GM12878 (cell line): Measurements from ENCODE around the gene RPL9. TPM values are rescaled to one million over a fixed set of nuclear protein-coding genes. Genes with fewer than 3 reads are reported as not detected.

Source experiments
- ATAC-seq: fragments of 200-7000 bp; cut with Tn5 transposase; 3 replicates; pipeline ENCODE4 v1.9.1; 2020; ENCODE audit warnings: mild to moderate bottlenecking, moderate library complexity
- BruUV-seq: library from RNA; stranded (reverse); fragments of 400-500 nt; replicated peaks from 2 replicates; lab custom pipeline; 2021; lab: Mats Ljungman, UMichigan
- CTCF ChIA-PET: fragments of 300-600 bp; sonication (Branson Sonifier 250); formaldehyde crosslinking; extraction: SDS; loops from one replicate; lab custom pipeline; 2021; ENCODE audit warnings: inconsistent platforms; lab: Yijun Ruan, JAX
- POLR2A ChIA-PET: fragments of 350-600 bp; formaldehyde crosslinking; extraction: SDS; loops from one replicate; lab custom pipeline; 2021; ENCODE audit warnings: inconsistent platforms; lab: Charles Lee
- RAD21 ChIA-PET: fragments of 300-600 bp; sonication (Branson Sonifier 250); formaldehyde crosslinking; loops from one replicate; lab custom pipeline; 2023; ENCODE audit warnings: antibody characterized with exemption; ENCODE audit not compliant: unreplicated experiment; lab: Charles Lee
- SMC1A ChIA-PET: fragments of 300-600 bp; sonication (Branson Sonifier 250); formaldehyde crosslinking; loops from one replicate; lab custom pipeline; 2023; ENCODE audit not compliant: unreplicated experiment, uncharacterized antibody; lab: Charles Lee
- DNase-seq: peaks from one replicate; pipeline ENCODE4 v3.0.0-alpha.2; 2011; ENCODE audit warnings: low read depth, low spot score
- FAIRE-seq: peaks from 3 replicates; lab custom pipeline; 2011; peaks lifted over from hg19 to GRCh38; lab: Jason Lieb, UNC
- H2AFZ ChIP-seq: 2 replicates; pipeline ENCODE4 v1.6.0; 2011; ENCODE audit warnings: low read depth, low read length, control low read depth; ENCODE audit not compliant: control insufficient read depth
- H3K27ac ChIP-seq: 2 replicates; pipeline ENCODE4 v1.5.1; 2011; ENCODE audit warnings: control low read depth; ENCODE audit not compliant: control insufficient read depth, insufficient read depth
- H3K27me3 ChIP-seq, 2 experiments: replicated peaks in 1 of 2; 2 replicates each; pipeline versions ENCODE4 v1.6.0 to v1.6.1; 2011; ENCODE audit warnings: low read length in 1 of 2; ENCODE audit not compliant: control insufficient read depth in 2 of 2, insufficient read depth in 2 of 2
- H3K36me3 ChIP-seq, 2 experiments: 2 replicates each; pipeline ENCODE4 v1.5.1; 2011; ENCODE audit warnings: low read length in 1 of 2; ENCODE audit not compliant: control insufficient read depth in 2 of 2, insufficient read depth in 2 of 2
- H3K4me1 ChIP-seq: 2 replicates; pipeline ENCODE4 v1.6.1; 2011; ENCODE audit warnings: mild to moderate bottlenecking, low read length, moderate library complexity, mixed read lengths; ENCODE audit not compliant: control insufficient read depth, insufficient read depth
- H3K4me2 ChIP-seq: 2 replicates; pipeline ENCODE4 v1.6.0; 2011; ENCODE audit warnings: control low read depth; ENCODE audit not compliant: control insufficient read depth, insufficient read depth
- H3K4me3 ChIP-seq: fragments of 200-600 bp; sonication (generic); 2 replicates; pipeline ENCODE4 v1.5.1; 2016
- H3K79me2 ChIP-seq: 2 replicates; pipeline ENCODE4 v1.6.0; 2011; ENCODE audit warnings: low read length; ENCODE audit not compliant: control insufficient read depth, insufficient read depth
- H3K9ac ChIP-seq: 2 replicates; pipeline ENCODE4 v1.8.0; 2011; ENCODE audit warnings: low read length, control low read depth, mixed read lengths; ENCODE audit not compliant: control insufficient read depth, insufficient read depth
- H3K9me3 ChIP-seq: replicated peaks from 3 replicates; pipeline ENCODE4 v1.5.1; 2011; ENCODE audit warnings: mild to moderate bottlenecking, low read length; ENCODE audit not compliant: control insufficient read depth, insufficient read depth
- H4K20me1 ChIP-seq: 2 replicates; pipeline ENCODE4 v1.6.0; 2011; ENCODE audit not compliant: control insufficient read depth, insufficient read depth
- ASH2L ChIP-seq: fragments of 300-600, 200-600 bp; sonication (generic); IDR thresholded peaks from 2 replicates; pipeline ENCODE4 v1.6.1; 2017; ENCODE audit warnings: low read depth, mild to moderate bottlenecking, borderline replicate concordance
- EGR1 ChIP-seq, 2 experiments: IDR thresholded peaks; 1 replicate in 1 of 2; 2 replicates in 1 of 2; pipeline ENCODE4 v1.6.1; 2011 to 2012; ENCODE audit warnings: low read depth in 2 of 2, low read length in 2 of 2, borderline replicate concordance in 1 of 2, mild to moderate bottlenecking in 1 of 2, moderate library complexity in 1 of 2
- ETV6 ChIP-seq, 2 experiments: fragments of 450-650 bp in 1 of 2; IDR thresholded peaks in 1 of 2; conservative IDR thresholded peaks in 1 of 2; 2 replicates each; pipeline ENCODE4 v1.6.1; 2014; ENCODE audit warnings: antibody characterized with exemption in 1 of 2, borderline replicate concordance in 1 of 2, low read depth in 1 of 2, mild to moderate bottlenecking in 1 of 2, moderate library complexity in 1 of 2
- NFYB ChIP-seq: IDR thresholded peaks from 2 replicates; pipeline ENCODE4 v1.6.1; 2011; ENCODE audit warnings: low read depth, mild to moderate bottlenecking, low read length, improper control_type of control experiment, moderate library complexity; ENCODE audit not compliant: insufficient read depth
- RBBP5 ChIP-seq: fragments of 200-600 bp; sonication (generic); conservative IDR thresholded peaks from 2 replicates; pipeline ENCODE4 v1.6.1; 2016
- SIN3A ChIP-seq: IDR thresholded peaks from 2 replicates; pipeline ENCODE4 v1.6.1; 2012; ENCODE audit warnings: low read depth, low read length, improper control_type of control experiment
- SP1 ChIP-seq: IDR thresholded peaks from one replicate; pipeline ENCODE4 v1.6.1; 2011; ENCODE audit warnings: low read depth, low read length
- STAT3 ChIP-seq: IDR thresholded peaks from 2 replicates; pipeline ENCODE4 v1.6.1; 2011; ENCODE audit warnings: low read depth, low read length, improper control_type of control experiment
- ZNF622 ChIP-seq: fragments of 450-650 bp; IDR thresholded peaks from 2 replicates; pipeline ENCODE4 v1.6.1; 2017; ENCODE audit warnings: mild to moderate bottlenecking, inconsistent platforms
- WGBS: methylation state at CpG from one replicate; pipeline ENCODE4 v1.1.6; 2016; ENCODE audit warnings: low lambda C conversion rate; ENCODE audit not compliant: insufficient replicate concordance, insufficient coverage; ENCODE audit errors: missing lambda C conversion rate; 5-methylcytosine and 5-hydroxymethylcytosine counted together
- in situ Hi-C: fragments of 300-500 bp; cut with MboI; formaldehyde crosslinking; loops from 9 replicates; pipeline ENCODE4 v1.14.3; 2018; ENCODE audit warnings: mixed read lengths
- intact Hi-C: fragments of 100-400 bp; cut with micrococcal nuclease; formaldehyde crosslinking; loops from one replicate; pipeline ENCODE4 v1.14.2; 2022; ENCODE audit not compliant: unreplicated experiment
- polyA plus RNA-seq, 11 experiments: library from polyadenylated mRNA; depleted of rRNA in 4 of 11; unstranded in 6 of 11; stranded (reverse) in 5 of 11; fragments of >200 nt; fragmentation: Nextera tagmentation in 4 of 11; fragmentation: Illumina TruSeq in 1 of 11; extraction: Ambion mirVana in 4 of 11; extraction: Trizol in 1 of 11; gene quantifications; 1 replicate in 1 of 11; 2 replicates in 10 of 11; pipeline versions ENCODE4 v1.2.1 to v1.2.3, GENCODE V29; 2011 to 2016; ENCODE audit warnings: inconsistent platforms in 2 of 11, missing spikeins in 2 of 11, low read depth in 1 of 11
- total RNA-seq, 4 experiments: library from RNA; depleted of rRNA in 3 of 4; stranded (reverse); fragments of >200 nt in 3 of 4; fragmentation: Illumina TruSeq in 1 of 4; extraction: Trizol in 1 of 4; gene quantifications; 2 replicates each; pipeline versions ENCODE4 v1.2.1 to v1.2.3, GENCODE V29; 2013 to 2021
- TF ChIP-seq, protein P1 (sequence below): IDR thresholded peaks from 2 replicates; pipeline ENCODE4 v1.6.1; 2011; ENCODE audit warnings: low read depth, low read length, improper control_type of control experiment, borderline replicate concordance

RPL9 gene
- total and polyA plus RNA-seq, 10 of the 15 experiments (the other 5 are each of a cell fraction or from before 2014, with no cell fraction given), result 1,006 to 4,767 (median 2,910) TPM

DNA sequence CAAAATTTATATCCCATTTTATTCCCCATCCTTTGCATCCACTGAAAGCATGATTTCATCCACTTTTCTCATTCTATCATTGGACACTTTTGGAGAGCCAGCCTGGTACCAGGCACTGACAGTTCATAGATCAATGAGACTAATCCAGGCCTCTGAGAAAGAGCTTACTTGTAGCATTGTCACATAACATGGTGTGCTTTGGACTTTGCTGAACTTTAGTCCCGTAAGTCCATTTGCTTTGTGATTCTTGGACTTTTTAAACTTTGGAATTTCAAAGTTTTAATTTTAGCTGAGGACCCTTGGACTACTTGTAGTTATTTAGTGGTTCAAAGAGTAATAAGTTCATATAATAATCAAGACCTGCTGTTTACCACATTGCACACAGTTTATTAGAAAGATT is 11.7 kb upstream of the RPL9 start:
- Histone ChIP-seq H3K4me2 (no peak overlapping the region), H3K27me3 (no peaks in the 10 kb centered on the region), H4K20me1 (no peaks in the 10 kb centered on the region), H3K79me2 (no peaks in the 10 kb centered on the region), H2AFZ (no peak overlapping the region), H3K36me3 (peaks cover 0 to 10% of the 10 kb centered on the region in 2 experiments; a peak in 2 of 4 replicates), H3K9ac (no peak overlapping the region), H3K4me1 (peaks cover 7% of the 10 kb centered on the region), H3K27ac (no peak overlapping the region), H3K4me3 (no peak overlapping the region), H3K9me3 (no peaks in the 10 kb centered on the region)
- ATAC-seq (no peak), DNase-seq (no peak), FAIRE-seq (peak; percentile 18)
- ChIA-PET CTCF (interaction anchor here (1.0 to 2.5 kb wide), 3 partner anchors 135 to 505 kb away, joined by 3 to 28 read pairs (median 8); no protein-coding TSS in a partner anchor), RAD21 (interaction anchor here (2.2 kb wide), 1 partner anchor 505 kb away, joined by 19 read pairs; no protein-coding TSS in a partner anchor), POLR2A (interaction anchor here (0.6 kb wide), 1 partner anchor 475 kb away, joined by 4 read pairs; no protein-coding TSS in a partner anchor), SMC1A (interaction anchor here (0.6 to 2.5 kb wide), 3 partner anchors 188 to 568 kb away, joined by 3 to 45 read pairs (median 10); no protein-coding TSS in a partner anchor)
- WGBS, result 96% methylated on average over 1 of the region's 1 CpG
- no peak for TF ChIP-seq STAT3
- TF ChIP-seq SIN3A, result no peak
- TF ChIP-seq ASH2L, result no peak
- intact Hi-C loops (no loop called here), in situ Hi-C loops (no loop called here)
- no TSS peak for BruUV-seq

DNA sequence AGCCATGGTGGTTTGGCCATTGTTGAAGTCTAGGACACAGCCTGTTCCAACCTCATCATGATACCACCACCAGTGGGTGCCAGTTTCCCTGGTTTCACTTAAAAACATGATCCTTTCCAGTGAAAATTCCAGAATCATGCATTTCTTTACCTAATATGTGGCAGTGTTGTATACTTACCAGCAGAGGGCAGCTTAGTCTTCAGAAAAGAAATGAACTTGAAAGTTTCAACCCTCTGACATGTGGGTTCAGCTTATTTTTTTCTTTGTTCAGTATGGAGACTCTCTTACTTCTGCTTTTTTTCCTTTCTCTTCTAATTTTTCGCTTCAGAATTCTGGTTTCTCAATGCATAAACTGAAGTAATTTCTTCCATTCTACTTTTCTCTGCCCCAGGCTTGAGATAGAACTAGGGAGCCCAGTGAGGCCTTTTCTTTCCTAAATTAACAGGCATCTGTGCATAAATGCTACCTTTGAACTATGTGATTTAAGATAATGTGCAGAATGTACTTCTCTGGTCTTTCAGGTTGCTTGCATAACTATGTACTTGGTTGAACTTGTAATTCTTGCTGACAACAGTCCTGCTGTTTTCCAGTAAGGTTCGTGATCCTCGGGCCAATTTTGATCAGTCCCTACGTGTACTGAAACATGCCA is 10.8 kb upstream of the RPL9 start:
- FAIRE-seq, result peak; percentile 100
- Histone ChIP-seq H3K9ac (peak overlapping the region; percentile 59), H3K79me2 (no peaks in the 10 kb centered on the region; the same call in 1 of the 2 replicates), H3K27me3 (no peaks in the 10 kb centered on the region), H3K4me2 (peak overlapping the region; percentile 85), H2AFZ (peak overlapping the region; percentile 81), H3K4me3 (no peak overlapping the region), H3K27ac (peak overlapping the region; percentile 75; the same call in 1 of the 2 replicates), H3K36me3 (peaks cover 2 to 17% of the 10 kb centered on the region in 2 experiments; a peak in 3 of 4 replicates), H4K20me1 (no peaks in the 10 kb centered on the region), H3K4me1 (peaks cover 7% of the 10 kb centered on the region), H3K9me3 (no peaks in the 10 kb centered on the region)
- WGBS, result 63% methylated on average over 4 of the region's 4 CpGs
- peak; percentile 48 for DNase-seq
- intact Hi-C loops (loop anchor here (1.0 to 10.0 kb wide), 5 partner anchors 168 to 507 kb away; partner anchors contain the start of genes PDS5A and SMIM14), in situ Hi-C loops (no loop called here)
- ATAC-seq, result peak; percentile 95
- ChIA-PET SMC1A (interaction anchor here (0.5 to 2.5 kb wide), 50 partner anchors 9 to 978 kb away, joined by 3 to 45 read pairs (median 4); partner anchors contain the start of genes LIAS, RPL9 and UGDH), RAD21 (interaction anchor here (0.6 to 2.2 kb wide), 38 partner anchors 9 to 567 kb away, joined by 3 to 25 read pairs (median 4); partner anchors contain the start of genes LIAS, RPL9, SMIM14 and UBE2K), CTCF (interaction anchor here (0.5 to 2.5 kb wide), 55 partner anchors 8 to 1265 kb away, joined by 3 to 29 read pairs (median 4); partner anchors contain the start of genes LIAS, PDS5A, RPL9 and UGDH), POLR2A (interaction anchor here (0.6 to 1.2 kb wide), 8 partner anchors 10 to 590 kb away, joined by 3 to 5 read pairs (median 4); no protein-coding TSS in a partner anchor)
- BruUV-seq, result no TSS peak
- TF ChIP-seq ZNF622, result no peak
- TF ChIP-seq RBBP5, result no peak
- TF ChIP-seq ETV6 (conservative IDR thresholded peaks at IDR 0.05 in 1 of 2, IDR thresholded peaks at IDR 0.05 in 1 of 2; ENCODE audit: borderline replicate concordance in 1 of 2, low read depth in 1 of 2), result no peak
- TF ChIP-seq NFYB, result no peak
- no peak for TF ChIP-seq EGR1 (IDR thresholded peaks at IDR 0.05; ENCODE audit: borderline replicate concordance in 1 of 2, low read depth in 2 of 2, low read length in 2 of 2)
- no peak for TF ChIP-seq SP1
- TF ChIP-seq, protein P1, sequence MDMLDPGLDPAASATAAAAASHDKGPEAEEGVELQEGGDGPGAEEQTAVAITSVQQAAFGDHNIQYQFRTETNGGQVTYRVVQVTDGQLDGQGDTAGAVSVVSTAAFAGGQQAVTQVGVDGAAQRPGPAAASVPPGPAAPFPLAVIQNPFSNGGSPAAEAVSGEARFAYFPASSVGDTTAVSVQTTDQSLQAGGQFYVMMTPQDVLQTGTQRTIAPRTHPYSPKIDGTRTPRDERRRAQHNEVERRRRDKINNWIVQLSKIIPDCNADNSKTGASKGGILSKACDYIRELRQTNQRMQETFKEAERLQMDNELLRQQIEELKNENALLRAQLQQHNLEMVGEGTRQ, result no peak
